Lower leg skin (tissue), 4 donors: ENCODE data around the gene CDK18. TPM values are rescaled to one million over a fixed set of nuclear protein-coding genes. Genes with fewer than 3 reads are reported as not detected.
"Not testable (repeated sequence)": the region's sequence is repeated elsewhere in the genome, so short reads cannot be mapped to it uniquely, and the experiment has no call there.

Source experiments
- DNase-seq, 2 donors: peaks; one replicate each; pipeline ENCODE4 v3.0.0-alpha.2; 2019; ENCODE audit warnings: low spot score in 2 of 2
- H3K4me3 ChIP-seq: fragments of 200-600 bp; sonication (generic); 2 replicates; pipeline ENCODE4 v1.5.1; 2017; ENCODE audit warnings: mild to moderate bottlenecking, low read depth; ENCODE audit not compliant: poor library complexity, severe bottlenecking
- CTCF ChIP-seq, 3 donors: fragments of 450-650 bp; IDR thresholded peaks; one replicate each; pipeline ENCODE4 v1.5.1; 2016; ENCODE audit warnings: antibody characterized with exemption in 3 of 3, mild to moderate bottlenecking in 3 of 3, moderate library complexity in 2 of 3
- POLR2A ChIP-seq, 2 donors: fragments of 450-650 bp; IDR thresholded peaks; one replicate each; pipeline ENCODE4 v1.6.1; 2016 to 2017; ENCODE audit warnings: antibody characterized with exemption in 2 of 2, mild to moderate bottlenecking in 1 of 2, moderate library complexity in 1 of 2
- WGBS, 2 donors: methylation state at CpG; one replicate each; pipeline ENCODE4 v1.1.5; 2018; 5-methylcytosine and 5-hydroxymethylcytosine counted together
- intact Hi-C: fragments of 100-400 bp; cut with DNase I; formaldehyde crosslinking; loops from one replicate; pipeline ENCODE4 v1.15.0; 2023; ENCODE audit warnings: low total_unique reads
- total RNA-seq, 4 donors: library from RNA; depleted of rRNA; stranded (reverse); fragments of >200 nt; gene quantifications; one replicate each; pipeline ENCODE4 v1.1.0, GENCODE V29; 2016

The CDK18 gene
- total RNA-seq, 4 donors from 2014 or later, result 4.5 to 6.5 (median 5.1) TPM

- DNase-seq, result peak in 1 of 2 donors; percentile 89
- 29 to 38% methylated on average over 6 to 12 of the region's 12 CpGs for WGBS, 2 donors
- H3K4me3 ChIP-seq, result no peak overlapping the region
- TF ChIP-seq CTCF (IDR thresholded peaks at IDR 0.05), result no peak
- no peak for TF ChIP-seq POLR2A (IDR thresholded peaks at IDR 0.05)
- intact Hi-C loops, result no loop called here
Observed at GRCh38 chr1:205477759-205478247, 26.7 kb upstream of the CDK18 start.

GRCh38 chr1:205478985-205479384, 25.5 kb upstream of the CDK18 start:
- intact Hi-C loops, DNase-seq, H3K4me3 ChIP-seq: not testable (repeated sequence)
- WGBS, 2 donors, result 84 to 90% methylated on average over 2 of the region's 2 CpGs

GRCh38 chr1:205480349-205480985, 24.0 kb upstream of the CDK18 start:
- TF ChIP-seq CTCF (IDR thresholded peaks at IDR 0.05), result no peak
- TF ChIP-seq POLR2A (IDR thresholded peaks at IDR 0.05), result no peak
- intact Hi-C loops, result loop anchor here (10.0 kb wide), 1 partner anchor 146 kb away; no protein-coding TSS in a partner anchor
- no peak overlapping the region for H3K4me3 ChIP-seq
- WGBS, 2 donors, result 57 to 66% methylated on average over 17 of the region's 17 CpGs
- DNase-seq, result no peak

GRCh38 chr1:205481218-205481617, 23.3 kb upstream of the CDK18 start:
- 38 to 43% methylated on average over 11 of the region's 11 CpGs for WGBS, 2 donors
- intact Hi-C loops, result loop anchor here (10.0 kb wide), 1 partner anchor 146 kb away; no protein-coding TSS in a partner anchor
- no peak for DNase-seq
- TF ChIP-seq POLR2A (IDR thresholded peaks at IDR 0.05) (no peak), CTCF (IDR thresholded peaks at IDR 0.05) (no peak)
- no peak overlapping the region for H3K4me3 ChIP-seq

- intact Hi-C loops, result loop anchor here (10.0 kb wide), 1 partner anchor 147 kb away; no protein-coding TSS in a partner anchor
- no peak for DNase-seq
- 33 to 38% methylated on average over 13 to 15 of the region's 15 CpGs for WGBS, 2 donors
- no peak overlapping the region for H3K4me3 ChIP-seq
- TF ChIP-seq POLR2A (IDR thresholded peaks at IDR 0.05) (no peak), CTCF (IDR thresholded peaks at IDR 0.05) (no peak)
Observed at GRCh38 chr1:205481629-205482151, 22.8 kb upstream of the CDK18 start.

- not testable (repeated sequence) for DNase-seq, H3K4me3 ChIP-seq
- WGBS, 2 donors, result 92 to 93% methylated on average over 11 of the region's 11 CpGs
- intact Hi-C loops, result loop anchor here (10.0 kb wide), 1 partner anchor 148 kb away; no protein-coding TSS in a partner anchor
Observed at GRCh38 chr1:205482587-205482986, 21.9 kb upstream of the CDK18 start.
